Activated naive CD4-positive, alpha-beta T cell (primary cell): ENCODE measurements around the gene NFE2L3.
"Not testable (repeated sequence)": the region's sequence is repeated elsewhere in the genome, so short reads cannot be mapped to it uniquely, and the experiment has no call there.

Experiments used
- DNase-seq, 4 experiments: peaks; one replicate each; lab custom pipeline; 2025; lab: John Stamatoyannopoulos, UW

Gene NFE2L3

DNA sequence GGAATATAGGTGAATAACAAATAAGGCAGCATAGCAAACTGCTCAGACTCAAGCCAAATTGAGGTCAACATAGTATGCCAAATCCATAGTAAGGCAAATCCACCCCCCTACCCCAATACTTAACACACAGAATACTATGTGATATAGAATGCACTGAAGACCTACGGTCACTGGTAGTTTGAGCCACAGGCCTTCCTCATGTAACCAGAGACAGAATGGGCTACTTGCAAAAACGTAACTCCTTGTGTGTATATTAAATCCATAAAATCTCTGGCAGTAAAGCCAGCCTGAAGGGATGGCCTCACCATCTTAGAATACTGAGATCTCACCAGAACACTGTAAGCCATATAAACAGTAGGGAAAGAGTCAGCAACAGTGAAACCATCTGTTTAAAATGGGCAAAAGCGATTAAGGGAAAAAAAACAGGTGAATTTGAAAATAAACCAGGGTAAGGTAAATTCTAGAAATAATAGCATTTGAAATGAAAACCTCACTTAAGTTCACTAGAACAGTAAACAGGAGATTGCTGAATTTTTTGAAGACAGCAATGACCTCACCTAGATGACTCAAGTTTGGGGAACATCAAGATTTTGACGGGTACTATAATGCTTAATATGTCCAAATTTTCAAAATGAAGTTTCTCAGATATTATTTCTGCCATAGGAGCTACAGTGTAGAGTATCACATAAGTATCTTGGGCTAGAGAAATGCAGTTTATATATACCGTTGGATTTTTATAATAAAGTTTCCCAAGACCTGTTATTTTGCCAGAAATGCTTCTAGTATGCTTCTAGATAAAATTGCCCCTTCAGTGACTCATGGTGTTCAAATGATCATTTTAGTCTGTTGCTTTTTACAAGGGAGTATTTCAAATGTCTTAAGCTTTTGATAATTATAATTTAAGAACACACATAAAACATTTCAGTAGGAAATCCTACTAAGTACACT lies 34.6 kb downstream of the NFE2L3 start:
- no peak for DNase-seq

DNA sequence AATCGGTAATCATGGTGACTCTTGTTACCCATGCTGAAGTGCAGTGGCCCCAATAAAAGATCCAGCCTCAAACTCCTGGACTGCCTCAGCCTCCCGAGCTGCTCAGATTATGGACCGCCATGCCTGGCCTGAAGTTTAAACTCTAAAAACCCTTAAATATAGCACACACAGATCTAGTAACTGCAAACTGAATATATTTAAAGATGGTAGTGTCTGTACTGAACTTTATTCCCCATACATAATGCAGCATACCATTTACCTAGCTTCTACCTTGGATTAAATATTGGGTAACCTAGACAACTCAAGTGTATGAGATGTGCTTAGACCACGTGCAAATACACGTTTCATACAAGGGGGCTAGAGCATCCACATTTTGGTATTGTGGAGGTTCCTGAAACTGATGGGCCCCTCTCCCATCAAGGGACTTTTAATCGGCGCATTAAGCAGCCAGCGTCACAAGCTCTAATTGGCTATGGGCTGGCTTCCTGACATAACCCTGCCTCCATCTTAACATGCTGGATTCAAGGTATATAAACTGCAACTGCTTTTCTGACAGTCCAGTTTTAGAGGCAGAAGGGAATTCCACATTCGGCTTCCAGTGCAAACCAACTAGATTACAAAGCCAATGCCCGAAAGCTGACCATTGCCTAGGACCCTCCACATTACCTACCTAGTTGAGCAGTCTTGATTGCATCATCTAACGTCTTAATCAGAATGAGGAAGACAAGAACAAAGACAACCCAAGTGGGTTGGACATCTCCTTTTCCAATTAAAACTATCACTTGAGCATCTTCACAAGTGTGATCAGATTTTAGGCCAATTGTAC lies 35.6 kb downstream of the NFE2L3 start:
- no peak for DNase-seq

DNA sequence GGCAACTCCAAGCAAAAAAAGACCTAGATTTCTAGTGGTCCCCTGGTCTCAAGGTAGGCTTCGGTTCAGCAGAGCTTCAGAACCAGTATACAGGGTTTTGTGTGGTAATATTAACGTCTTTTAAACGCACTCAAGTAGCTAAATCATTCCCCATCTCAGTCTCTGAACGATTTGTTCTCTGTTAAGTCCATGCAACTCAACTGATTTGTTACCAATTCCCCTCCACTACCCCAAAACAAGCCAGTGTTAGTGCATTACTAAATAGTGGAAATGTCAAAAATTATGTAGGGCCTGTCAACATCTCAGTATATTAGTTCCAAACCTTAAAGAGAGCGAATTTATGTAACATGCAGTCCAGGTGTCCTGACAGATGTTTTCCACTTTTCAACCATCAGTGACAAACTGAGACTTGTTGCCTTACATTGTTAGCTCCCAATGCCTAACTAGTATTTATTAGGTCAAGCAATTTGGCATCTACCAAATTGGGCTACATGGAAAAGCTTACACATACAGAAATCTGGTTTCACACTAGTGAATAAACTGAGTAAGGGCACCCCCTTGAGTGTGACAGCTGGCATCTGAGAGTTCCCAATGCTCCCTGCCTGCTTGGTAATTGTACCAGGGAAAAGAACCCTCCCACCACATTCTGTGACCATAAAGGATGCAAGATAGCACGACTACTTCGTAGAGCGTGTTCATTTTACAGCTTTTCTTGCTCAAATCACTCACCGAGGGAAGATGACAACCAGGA lies 36.4 kb downstream of the NFE2L3 start:
- no peak for DNase-seq

DNA sequence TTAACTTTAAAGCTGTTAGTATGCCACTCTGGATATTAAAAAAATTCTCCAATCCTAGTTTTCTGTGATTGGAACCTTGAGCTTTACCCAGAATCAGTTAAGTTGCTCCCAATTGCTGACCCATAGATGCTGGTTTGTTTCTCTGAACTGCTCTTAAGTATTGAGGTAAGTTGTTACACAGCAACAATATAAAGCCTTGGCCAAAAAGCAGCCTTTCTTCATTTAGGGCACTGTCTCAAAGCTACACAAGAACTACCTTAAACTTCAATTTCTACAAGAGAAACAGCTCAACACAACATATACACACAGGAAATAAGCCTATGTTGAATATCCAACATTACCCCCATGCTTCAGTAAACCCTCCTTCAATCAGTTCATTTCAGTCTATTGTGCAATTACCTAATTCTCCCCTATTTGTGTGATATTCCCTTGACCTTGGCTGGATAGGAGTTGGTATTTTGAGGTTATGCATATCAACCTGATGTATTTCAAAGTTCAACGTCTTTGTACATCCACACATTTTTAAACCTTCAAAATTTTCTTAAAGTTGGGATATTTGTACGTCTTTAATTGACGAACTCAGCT lies 37.1 kb downstream of the NFE2L3 start:
- no peak for DNase-seq

DNA sequence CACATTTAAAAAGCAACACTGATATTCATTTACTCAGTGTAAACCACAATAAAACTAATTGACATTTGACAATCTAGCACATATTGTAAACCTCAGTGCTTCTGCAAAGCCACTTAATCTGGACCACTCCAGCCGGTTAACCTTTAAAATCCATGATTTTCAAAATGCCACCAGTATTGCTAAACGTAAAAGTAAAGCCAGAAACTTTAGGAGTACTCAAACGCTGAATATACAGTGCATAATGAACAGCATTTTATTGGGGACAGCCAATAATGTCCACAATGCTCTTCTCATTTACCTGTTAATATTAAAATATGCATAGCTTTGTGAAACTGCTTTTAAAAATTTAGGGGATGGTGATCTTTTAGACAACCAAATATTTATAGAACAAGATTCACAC lies 37.7 kb downstream of the NFE2L3 start:
- no peak for DNase-seq

DNA sequence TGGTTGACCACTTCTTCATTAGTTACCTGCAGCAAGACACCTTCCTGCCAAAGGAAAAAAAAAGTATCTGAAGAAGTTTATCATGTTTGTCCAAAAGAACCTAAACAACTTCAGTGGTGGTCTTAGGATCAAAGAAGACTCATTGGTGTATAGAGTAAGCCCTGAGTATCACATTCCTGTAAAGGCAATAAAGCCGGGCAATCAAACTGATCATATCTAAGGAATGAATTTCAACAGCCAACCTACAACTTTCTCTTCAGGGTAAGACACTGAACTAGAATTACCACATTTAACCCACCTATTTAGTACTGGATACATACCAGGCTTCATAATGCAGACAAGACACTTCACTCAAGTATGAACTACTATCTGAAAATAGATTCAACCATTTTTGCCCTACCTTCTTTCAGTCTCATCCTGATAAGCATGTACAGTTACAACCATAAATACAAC lies 38.4 kb downstream of the NFE2L3 start:
- no peak for DNase-seq

DNA sequence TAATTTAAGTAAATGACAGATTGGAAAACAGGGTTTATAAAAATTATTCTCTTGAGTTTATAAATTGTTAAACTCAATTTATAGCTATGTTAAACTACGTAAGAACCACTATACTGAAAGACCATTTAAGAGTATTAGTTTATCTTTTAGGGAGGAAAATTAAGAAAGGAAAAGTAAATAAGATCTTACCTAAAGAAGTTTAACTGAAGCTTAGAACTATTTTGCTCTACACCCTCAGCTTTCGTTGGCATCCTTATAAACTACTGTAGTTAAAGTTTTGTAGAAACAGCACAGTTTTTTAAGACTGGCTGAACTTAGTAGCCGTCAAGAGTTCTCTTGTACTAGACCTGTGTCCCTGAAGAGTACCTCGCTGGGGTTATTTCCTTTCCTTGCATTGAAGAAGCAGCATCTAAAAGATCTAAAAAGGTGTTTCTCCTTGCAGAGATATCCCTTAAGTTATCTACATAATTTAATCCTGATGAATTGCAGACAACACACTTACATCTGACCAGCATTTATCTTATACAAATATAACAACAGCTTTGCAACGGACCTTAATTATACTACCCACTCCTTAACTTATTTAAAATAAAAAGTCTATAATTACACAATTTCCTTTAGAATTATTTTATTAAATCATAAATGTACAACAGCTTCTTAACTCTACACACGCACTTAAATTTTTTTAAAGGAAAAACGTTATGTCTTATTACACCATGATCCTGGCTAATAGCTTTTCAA lies 39.4 kb downstream of the NFE2L3 start:
- no peak for DNase-seq

DNA sequence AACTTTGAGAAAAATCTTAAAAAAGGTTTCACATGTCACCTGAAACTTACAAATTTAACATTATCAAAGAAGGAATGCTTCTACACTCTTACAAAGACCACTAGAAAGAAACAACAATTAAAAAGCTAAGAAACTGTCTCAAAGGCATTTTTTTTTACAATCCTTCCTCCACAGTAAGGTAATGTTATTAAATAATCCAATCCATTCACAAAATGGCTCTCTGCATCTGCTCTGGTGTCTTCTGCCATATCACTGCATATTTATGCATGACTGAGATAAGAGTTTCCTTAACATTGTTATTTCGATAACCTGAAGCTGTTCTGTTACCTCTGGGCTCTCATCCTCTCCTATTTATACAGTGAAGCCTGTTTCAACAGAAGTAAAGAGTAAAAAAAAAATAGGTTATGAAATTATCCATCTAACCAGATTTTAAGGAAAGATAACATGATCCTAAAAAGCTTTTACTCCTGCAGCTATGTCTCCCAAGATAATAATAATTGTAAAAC lies 40.0 kb downstream of the NFE2L3 start:
- DNase-seq = no peak

DNA sequence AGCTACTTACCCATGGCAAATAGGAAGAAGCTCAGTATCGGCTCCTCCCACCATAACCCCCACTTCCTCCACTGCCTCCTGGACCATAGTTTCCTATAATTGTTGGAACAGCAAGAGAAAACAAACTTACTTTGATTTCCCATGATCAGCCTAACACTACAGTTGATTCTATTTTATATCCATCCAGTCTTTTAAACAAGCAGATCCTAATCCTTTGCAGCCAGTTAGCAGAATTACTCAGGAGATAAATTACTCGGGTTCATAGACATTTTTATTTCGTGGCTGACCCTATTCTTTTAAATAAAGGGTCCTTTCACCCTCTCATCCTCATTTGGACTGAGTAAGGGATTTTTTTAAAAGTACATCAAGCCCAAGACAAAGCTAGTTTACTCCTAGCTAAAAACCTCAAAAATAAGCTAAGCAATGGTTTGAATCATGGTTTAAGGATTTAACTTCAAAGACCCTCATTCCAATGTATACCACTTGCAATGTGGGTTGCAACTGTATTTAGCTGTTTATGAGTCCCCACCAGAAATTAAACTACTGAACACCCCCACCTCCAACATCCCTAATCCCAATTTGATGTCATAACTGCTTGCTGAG lies 40.6 kb downstream of the NFE2L3 start:
- no peak for DNase-seq

DNA sequence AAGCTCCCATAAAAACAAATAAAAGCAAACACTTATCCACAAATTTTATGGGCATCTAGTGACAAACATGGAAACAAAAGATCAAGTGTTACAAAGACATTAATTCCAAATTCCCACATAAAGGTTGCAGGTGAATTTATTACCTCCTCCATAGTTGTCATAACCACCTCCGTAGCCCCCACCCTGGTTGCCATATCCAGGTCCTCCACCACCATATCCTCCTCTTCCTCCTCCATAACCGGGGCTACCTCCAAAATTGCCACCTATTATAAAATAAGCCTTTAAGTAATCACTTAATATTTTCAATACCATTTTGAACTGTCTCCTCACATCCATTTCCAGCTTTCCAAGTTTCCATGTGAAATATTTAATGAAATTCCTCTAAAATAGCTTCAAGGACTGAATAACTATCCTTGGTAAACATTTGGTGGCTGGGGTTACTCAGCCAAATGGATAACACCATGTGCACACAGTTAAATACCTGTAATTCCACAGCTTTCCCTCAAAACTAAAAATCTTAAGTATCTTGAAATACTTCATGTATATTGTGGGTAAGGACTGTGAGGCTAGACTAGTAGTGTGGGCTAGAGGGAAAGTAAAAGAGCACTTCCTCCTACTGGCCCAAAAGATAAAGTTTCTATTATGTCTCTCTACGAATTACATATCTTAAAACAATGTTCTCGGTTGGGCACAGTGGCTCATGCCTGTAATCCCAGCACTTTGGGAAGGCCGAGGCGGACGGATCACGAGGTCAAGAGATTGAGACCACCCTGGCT lies 41.6 kb downstream of the NFE2L3 start:
- no peak for DNase-seq

DNA sequence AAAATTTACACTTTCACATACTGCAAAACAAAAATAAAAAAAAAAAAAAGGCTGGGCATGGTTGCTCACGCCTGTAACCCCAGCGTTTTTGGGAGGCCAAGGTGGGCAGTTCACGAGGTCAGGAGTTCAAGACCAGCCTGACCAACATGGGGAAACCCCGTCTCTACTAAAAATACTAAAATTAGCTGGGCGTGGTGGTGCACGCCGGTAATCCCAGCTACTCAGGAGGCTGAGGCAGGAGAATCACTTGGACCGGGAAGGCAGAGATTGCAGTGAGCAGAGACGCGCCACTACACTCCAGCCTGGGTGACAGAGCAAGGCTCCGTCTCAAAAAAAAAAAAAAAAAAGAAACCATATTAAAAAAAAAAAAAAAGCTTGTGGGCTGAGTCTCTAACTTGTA lies 42.8 kb downstream of the NFE2L3 start:
- not testable (repeated sequence) for DNase-seq

DNA sequence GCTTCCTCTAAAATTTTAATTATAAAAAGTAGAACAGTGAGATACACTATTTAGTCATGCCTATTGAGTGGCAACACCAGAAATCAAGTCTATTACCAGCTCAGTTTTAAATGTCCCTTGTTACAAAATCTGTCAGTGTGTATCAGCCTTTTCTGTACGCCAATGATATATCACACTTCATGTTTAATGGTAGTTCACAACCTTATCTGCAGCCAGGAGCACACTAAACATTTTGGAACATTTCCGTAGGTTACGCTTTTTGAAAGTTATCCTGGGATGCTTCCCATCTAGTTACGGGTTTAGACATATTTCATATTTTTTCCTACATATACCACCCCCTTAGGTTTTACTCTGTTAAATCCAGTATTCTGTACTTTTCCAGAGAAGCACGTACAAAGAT lies 43.2 kb downstream of the NFE2L3 start:
- DNase-seq = no peak

DNA sequence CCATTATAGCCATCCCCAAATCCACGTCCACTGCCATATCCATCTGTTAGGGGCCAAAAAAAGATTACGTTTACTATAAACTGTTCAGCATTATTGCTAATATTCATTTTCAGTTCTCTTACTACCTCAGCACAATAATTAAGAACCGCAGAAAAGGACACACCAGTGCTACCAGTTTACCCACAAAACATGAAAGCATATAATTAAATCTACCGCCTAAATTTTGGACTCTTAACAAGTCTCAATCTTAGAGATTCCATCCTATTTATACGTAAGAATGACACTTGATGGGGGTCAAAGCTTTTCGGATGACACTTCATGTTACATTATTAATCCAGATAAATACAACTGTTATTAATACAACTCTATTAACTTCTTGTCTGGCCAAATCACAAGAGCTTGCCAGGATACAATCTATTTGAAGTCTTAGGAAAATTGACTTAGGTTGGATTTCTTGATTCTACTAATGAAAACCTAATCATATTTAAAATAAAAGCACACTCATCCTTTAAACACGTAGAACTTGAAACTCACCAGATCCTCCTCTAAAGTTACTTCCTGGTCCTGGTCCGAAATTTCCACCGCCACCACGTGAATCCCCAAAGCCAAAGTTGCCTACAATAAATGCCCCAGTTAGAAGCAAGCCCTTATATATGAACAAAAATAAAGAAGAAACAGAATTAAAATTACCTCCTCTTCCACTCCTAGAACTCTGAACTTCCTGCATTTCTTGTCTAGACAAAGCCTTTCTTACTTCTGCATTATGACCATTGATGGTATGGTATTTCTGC lies 44.1 kb downstream of the NFE2L3 start:
- no peak for DNase-seq

DNA sequence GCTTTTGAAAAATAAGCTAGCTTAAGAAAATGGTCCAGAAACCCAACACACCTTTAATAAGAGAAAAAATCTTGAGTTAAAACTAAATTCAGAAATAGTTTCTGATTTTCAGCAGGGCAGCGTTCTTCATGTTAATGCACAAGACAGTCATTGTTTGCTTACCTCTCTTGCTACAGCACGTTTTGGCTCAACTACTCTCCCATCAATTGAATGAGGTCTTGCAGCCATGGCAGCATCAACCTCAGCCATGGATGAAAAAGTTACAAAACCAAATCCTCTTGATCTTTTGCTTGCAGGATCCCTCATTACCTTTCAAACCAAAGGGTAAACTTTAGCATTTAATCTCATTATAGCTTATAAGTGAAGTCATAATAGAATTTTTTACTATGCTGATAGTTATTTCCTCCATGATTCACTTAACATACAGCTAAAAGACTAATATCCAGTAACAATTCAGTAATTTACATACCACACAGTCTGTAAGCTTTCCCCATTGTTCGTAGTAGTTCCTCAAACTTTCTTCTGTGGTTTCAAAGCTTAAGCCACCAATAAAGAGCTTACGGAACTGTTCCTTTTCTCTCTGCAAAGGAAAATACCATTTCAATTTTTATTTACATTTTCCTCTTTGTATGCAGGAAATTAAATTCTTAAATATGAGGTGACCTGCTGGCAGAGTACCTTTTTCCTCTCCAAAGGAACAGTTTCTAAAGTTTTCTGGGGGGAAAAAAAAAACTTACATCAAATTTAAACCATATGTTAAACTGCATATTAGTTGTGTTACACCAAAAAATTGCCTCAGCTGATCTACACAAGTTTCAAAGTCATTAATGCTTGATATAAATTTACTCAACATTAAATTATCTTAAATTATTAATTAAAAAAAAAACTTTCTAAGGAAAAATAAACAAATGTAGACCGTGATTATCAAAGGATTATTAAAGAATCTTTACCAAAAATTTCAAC lies 45.4 kb downstream of the NFE2L3 start:
- no peak for DNase-seq

DNA sequence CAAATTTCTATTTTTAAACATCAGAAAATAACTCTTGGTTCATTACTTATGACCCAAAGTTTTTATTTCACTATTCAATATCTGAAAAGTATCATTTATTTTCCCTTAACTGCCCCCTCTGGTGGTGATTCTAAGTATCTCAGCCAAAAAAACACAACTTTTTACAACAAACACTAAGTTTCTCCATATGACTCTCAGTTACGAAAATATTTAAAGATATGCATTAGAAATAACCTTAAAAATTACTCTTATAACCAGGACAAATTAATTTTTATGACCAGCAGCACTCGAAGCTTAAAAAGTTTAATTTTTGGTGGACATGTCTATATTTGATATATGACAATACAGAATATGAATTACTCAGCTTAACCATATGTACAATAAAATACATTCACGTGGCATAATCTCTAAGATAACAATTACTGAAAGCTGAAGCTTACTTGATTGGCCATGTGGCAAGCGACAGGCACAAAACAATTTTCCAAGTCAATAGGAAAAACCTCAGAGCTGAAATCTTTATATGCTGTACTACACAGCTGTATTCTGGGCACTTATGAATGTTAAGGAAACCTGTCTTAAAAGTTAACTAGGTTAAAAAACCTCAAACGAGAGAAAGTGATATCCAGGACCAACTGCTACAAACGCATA lies 46.3 kb downstream of the NFE2L3 start:
- no peak for DNase-seq

DNA sequence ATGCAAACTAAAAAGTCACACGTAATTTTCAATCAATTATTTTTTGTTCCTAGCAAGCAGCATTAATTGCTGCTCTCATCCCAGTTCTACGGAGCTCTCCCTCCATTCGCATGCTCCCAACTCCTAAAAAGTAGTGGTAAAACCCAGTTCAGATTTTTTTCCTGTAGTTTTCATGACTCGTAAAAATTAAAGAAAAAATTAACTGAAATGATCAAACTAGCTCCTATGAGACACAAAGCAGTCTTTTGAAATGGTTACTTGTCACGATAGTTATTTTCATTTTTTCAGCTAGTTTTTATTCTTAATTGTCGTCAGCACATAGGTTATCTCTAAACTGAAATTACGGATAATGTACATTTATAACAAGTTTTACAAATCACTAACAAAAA lies 46.8 kb downstream of the NFE2L3 start:
- DNase-seq = no peak
